Thymus (tissue), 11 donors: ENCODE measurements around the gene SLC38A2. TPM values are rescaled to one million over a fixed set of nuclear protein-coding genes. Genes with fewer than 3 reads are reported as not detected.

Experiments
- DNase-seq, 9 donors: peaks; one replicate each; pipeline ENCODE4 v3.0.0-alpha.2; 2013; ENCODE audit warnings: low spot score in 9 of 9, low read depth in 6 of 9, missing footprints in 1 of 9
- H3K27ac ChIP-seq, 2 donors: one replicate each; pipeline ENCODE4 v1.5.1; 2013; ENCODE audit warnings: control low read depth in 1 of 2, low read depth in 1 of 2, low read length in 1 of 2, mild to moderate bottlenecking in 1 of 2, moderate library complexity in 1 of 2
- H3K27me3 ChIP-seq, 2 donors: one replicate each; pipeline ENCODE4 v1.5.1; 2013; ENCODE audit warnings: low read length in 1 of 2; ENCODE audit not compliant: control insufficient read depth in 2 of 2, insufficient read depth in 1 of 2
- H3K36me3 ChIP-seq, 2 donors: one replicate each; pipeline ENCODE4 v1.5.1; 2013; ENCODE audit warnings: low read length in 1 of 2, mild to moderate bottlenecking in 1 of 2, moderate library complexity in 1 of 2; ENCODE audit not compliant: control insufficient read depth in 2 of 2, insufficient read depth in 2 of 2
- H3K4me1 ChIP-seq, 2 donors: one replicate each; pipeline ENCODE4 v1.5.1; 2013; ENCODE audit warnings: low read length in 2 of 2; ENCODE audit not compliant: control insufficient read depth in 2 of 2, insufficient read depth in 2 of 2
- H3K4me3 ChIP-seq, 2 donors: one replicate each; pipeline ENCODE4 v1.5.1; 2013; ENCODE audit warnings: low read length in 2 of 2, control low read depth in 1 of 2, mild to moderate bottlenecking in 1 of 2
- H3K9me3 ChIP-seq, 2 donors: one replicate each; pipeline ENCODE4 v1.5.1; 2013; ENCODE audit warnings: low read length in 1 of 2, mild to moderate bottlenecking in 1 of 2; ENCODE audit not compliant: control insufficient read depth in 2 of 2, insufficient read depth in 1 of 2
- WGBS: extraction: QIAGEN DNeasy Blood & Tissue Kit; methylation state at CpG from one replicate; pipeline ENCODE4 v1.1.7; 2013; 5-methylcytosine and 5-hydroxymethylcytosine counted together
- polyA plus RNA-seq: library from polyadenylated mRNA; stranded (reverse); fragments of 200-250 nt; gene quantifications from one replicate; pipeline ENCODE4 v1.2.3, GENCODE V29; 2013
- total RNA-seq: library from RNA; stranded (reverse); fragments of 120-200 nt; gene quantifications from one replicate; pipeline ENCODE4 v1.2.4, GENCODE V29; 2013
- donor health status: healthy.

SLC38A2 gene
- total and polyA plus RNA-seq, 2 donors, result 137 to 144 TPM

GRCh38 chr12:46368138-46368537 lies 4.4 kb downstream of the SLC38A2 start:
- Histone ChIP-seq H3K27ac (no peak overlapping the region), H3K4me1 (peaks cover 13 to 14% of the 10 kb centered on the region in 2 donors), H3K27me3 (no peaks in the 10 kb centered on the region), H3K9me3 (no peaks in the 10 kb centered on the region), H3K4me3 (peak overlapping the region in 1 of 2 donors; percentile 100), H3K36me3 (peaks cover 45 to 80% of the 10 kb centered on the region in 2 donors)
- no peak for DNase-seq

- WGBS, result 86% methylated on average over 5 of the region's 5 CpGs
- peaks cover 13 to 14% of the 10 kb centered on the region in 2 donors for H3K4me1 ChIP-seq
- no peak overlapping the region for H3K27ac ChIP-seq
- H3K36me3 ChIP-seq, result peaks cover 49 to 87% of the 10 kb centered on the region in 2 donors
- H3K9me3 ChIP-seq, result no peaks in the 10 kb centered on the region
- peak overlapping the region in 1 of 2 donors; percentile 100 for H3K4me3 ChIP-seq
- DNase-seq, result no peak
- H3K27me3 ChIP-seq, result no peaks in the 10 kb centered on the region
Measured at GRCh38 chr12:46367351-46368029, 5.1 kb downstream of the SLC38A2 start.

- H3K27me3 ChIP-seq, result no peaks in the 10 kb centered on the region
- H3K27ac ChIP-seq, result no peak overlapping the region
- H3K4me1 ChIP-seq, result peaks cover 13 to 14% of the 10 kb centered on the region in 2 donors
- DNase-seq, result no peak
- peaks cover 46 to 94% of the 10 kb centered on the region in 2 donors for H3K36me3 ChIP-seq
- H3K9me3 ChIP-seq, result no peaks in the 10 kb centered on the region
- H3K4me3 ChIP-seq, result peak overlapping the region in 1 of 2 donors; percentile 7
- WGBS, result 96% methylated on average over 5 of the region's 5 CpGs
Measured at GRCh38 chr12:46366771-46367170, 5.8 kb downstream of the SLC38A2 start.

- DNase-seq, result no peak
- 92% methylated on average over 2 of the region's 2 CpGs for WGBS
Measured at GRCh38 chr12:46365951-46366379, 6.6 kb downstream of the SLC38A2 start.

DNA sequence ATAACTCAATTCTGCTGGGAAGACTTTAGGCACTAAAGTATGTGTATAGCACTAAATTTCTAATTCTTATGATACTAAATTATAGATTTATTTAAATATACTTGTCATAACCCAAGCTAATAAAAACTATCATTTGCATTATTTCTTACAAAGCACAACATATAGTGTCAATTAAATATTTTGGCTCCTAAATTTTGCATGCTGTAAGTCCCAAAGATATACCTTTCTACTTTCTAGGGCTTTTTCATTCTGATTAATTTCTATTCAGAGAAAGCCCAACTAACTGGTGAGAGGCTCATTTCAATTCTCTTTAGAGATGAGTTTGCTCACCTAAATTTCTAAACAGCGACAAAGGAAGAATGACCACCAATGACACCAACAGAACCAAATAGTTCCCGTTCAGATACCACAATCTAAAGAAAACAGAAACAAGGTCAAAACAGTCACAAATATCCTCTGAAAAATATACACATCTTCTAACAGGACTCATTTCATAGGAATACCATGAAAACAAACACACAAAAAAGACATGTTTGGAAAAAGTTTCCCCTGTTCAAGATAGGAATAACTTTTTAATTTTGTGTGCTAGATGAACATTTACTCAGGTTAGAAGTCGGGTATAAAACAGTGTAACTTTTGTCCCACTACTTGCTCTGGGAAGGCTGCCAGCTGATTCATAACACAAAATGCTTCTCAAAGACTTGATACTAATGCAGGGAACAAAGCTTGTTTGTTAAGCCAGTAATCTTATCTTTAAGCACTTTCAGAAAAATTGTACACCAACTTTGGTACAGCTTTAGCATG lies 7.6 kb downstream of the SLC38A2 start:
- WGBS, result 94% methylated on average over 3 of the region's 3 CpGs
- no peaks in the 10 kb centered on the region for H3K27me3 ChIP-seq
- H3K36me3 ChIP-seq, result peaks cover 47 to 98% of the 10 kb centered on the region in 2 donors
- H3K4me3 ChIP-seq, result no peak overlapping the region
- no peak overlapping the region for H3K27ac ChIP-seq
- no peak for DNase-seq
- H3K9me3 ChIP-seq, result no peaks in the 10 kb centered on the region
- peaks cover 13 to 14% of the 10 kb centered on the region in 2 donors for H3K4me1 ChIP-seq

More at GRCh38 chr12:46365951-46366379, 6.6 kb downstream of the SLC38A2 start:
- Histone ChIP-seq H3K4me1 (peaks cover 13 to 14% of the 10 kb centered on the region in 2 donors), H3K36me3 (peaks cover 48 to 100% of the 10 kb centered on the region in 2 donors), H3K27me3 (no peaks in the 10 kb centered on the region), H3K27ac (peak overlapping the region in 1 of 2 donors; percentile 3), H3K9me3 (no peaks in the 10 kb centered on the region), H3K4me3 (no peak overlapping the region)

GRCh38 chr12:46364300-46364696 lies 8.3 kb downstream of the SLC38A2 start:
- no peak overlapping the region for H3K4me3 ChIP-seq
- no peaks in the 10 kb centered on the region for H3K9me3 ChIP-seq
- H3K27ac ChIP-seq, result no peak overlapping the region
- DNase-seq, result no peak
- H3K27me3 ChIP-seq, result no peaks in the 10 kb centered on the region
- 94% methylated on average over 3 of the region's 3 CpGs for WGBS
- peaks cover 9% of the 10 kb centered on the region in 2 donors for H3K4me1 ChIP-seq
- H3K36me3 ChIP-seq, result peaks cover 41 to 98% of the 10 kb centered on the region in 2 donors

GRCh38 chr12:46363582-46364299 lies 8.8 kb downstream of the SLC38A2 start:
- WGBS, result 97% methylated on average over 9 of the region's 9 CpGs
- Histone ChIP-seq H3K27me3 (no peaks in the 10 kb centered on the region), H3K36me3 (peaks cover 36 to 98% of the 10 kb centered on the region in 2 donors), H3K27ac (no peak overlapping the region), H3K4me3 (no peak overlapping the region), H3K9me3 (no peaks in the 10 kb centered on the region), H3K4me1 (peaks cover 8 to 9% of the 10 kb centered on the region in 2 donors)
- DNase-seq, result no peak

DNA sequence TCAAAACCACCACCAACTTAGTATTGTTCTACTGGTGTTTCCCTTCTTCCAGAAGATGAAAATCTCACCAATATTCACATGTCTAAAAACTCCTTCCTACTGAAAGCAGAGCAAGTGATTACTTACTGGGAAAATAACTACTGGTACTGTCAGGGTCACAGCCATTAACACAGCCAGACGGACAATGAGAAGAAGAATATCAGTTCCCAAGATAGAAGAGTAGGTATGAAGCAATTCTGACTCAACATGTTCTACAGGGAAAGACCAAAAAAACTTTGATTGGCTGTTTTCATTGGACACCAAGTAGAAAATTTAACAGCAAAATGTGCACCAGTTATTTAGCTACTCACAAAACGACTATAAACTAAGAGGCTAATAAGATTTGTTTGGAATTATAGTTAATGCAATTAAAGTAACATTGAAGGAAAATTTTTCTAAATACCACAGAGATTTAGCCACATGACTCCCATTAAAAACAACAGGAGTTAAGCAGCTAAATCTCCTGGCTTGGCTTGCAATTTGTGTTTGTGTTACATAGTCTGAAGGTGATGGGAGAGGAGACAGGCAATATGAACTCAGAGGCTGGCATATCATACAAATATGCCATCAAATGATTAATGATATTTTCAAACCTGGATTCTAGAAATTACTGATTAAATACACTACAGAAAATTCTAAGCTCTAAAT lies 9.5 kb downstream of the SLC38A2 start:
- no peak for DNase-seq
- H3K9me3 ChIP-seq, result no peaks in the 10 kb centered on the region
- H3K4me3 ChIP-seq, result no peak overlapping the region
- H3K36me3 ChIP-seq, result peaks cover 30 to 92% of the 10 kb centered on the region in 2 donors
- H3K27ac ChIP-seq, result no peak overlapping the region
- H3K4me1 ChIP-seq, result peaks cover 4% of the 10 kb centered on the region in 2 donors
- whole genome bisulfite sequencing, result 93% methylated on average over 2 of the region's 2 CpGs
- no peaks in the 10 kb centered on the region for H3K27me3 ChIP-seq
